ENCODE results near the gene TNFRSF4. TPM values are rescaled to one million over a fixed set of nuclear protein-coding genes. Genes with fewer than 3 reads are reported as not detected.

The TNFRSF4 gene
- total RNA-seq, 4 donors from 2014 or later: 0.69 to 1.4 TPM; not detected in 2

- DNase-seq (ENCODE audit: low spot score in 2 of 2): no peak
- intact Hi-C loops (cut with DNase I; ENCODE audit: low total_unique reads): no loop called here
- WGBS, 2 donors: 91 to 92% methylated on average over 18 of the region's 18 CpGs
- TF ChIP-seq POLR2A (IDR thresholded peaks at IDR 0.05) (no peak), CTCF (IDR thresholded peaks at IDR 0.05) (no peak)
- H3K4me3 ChIP-seq (ENCODE audit: low read depth, poor library complexity, severe bottlenecking): no peak overlapping the region
Measured at GRCh38 chr1:1259540-1259939, 45.6 kb upstream of the TNFRSF4 start.

GRCh38 chr1:1259119-1259488 is 45.2 kb upstream of the TNFRSF4 start:
- intact Hi-C loops (cut with DNase I; ENCODE audit: low total_unique reads): no loop called here
- DNase-seq (ENCODE audit: low spot score in 2 of 2): no peak
- WGBS, 2 donors: 56 to 79% methylated on average over 21 to 22 of the region's 22 CpGs
- no peak for TF ChIP-seq CTCF (IDR thresholded peaks at IDR 0.05)
- TF ChIP-seq POLR2A (IDR thresholded peaks at IDR 0.05): no peak
- H3K4me3 ChIP-seq (ENCODE audit: low read depth, poor library complexity, severe bottlenecking): no peak overlapping the region

DNA sequence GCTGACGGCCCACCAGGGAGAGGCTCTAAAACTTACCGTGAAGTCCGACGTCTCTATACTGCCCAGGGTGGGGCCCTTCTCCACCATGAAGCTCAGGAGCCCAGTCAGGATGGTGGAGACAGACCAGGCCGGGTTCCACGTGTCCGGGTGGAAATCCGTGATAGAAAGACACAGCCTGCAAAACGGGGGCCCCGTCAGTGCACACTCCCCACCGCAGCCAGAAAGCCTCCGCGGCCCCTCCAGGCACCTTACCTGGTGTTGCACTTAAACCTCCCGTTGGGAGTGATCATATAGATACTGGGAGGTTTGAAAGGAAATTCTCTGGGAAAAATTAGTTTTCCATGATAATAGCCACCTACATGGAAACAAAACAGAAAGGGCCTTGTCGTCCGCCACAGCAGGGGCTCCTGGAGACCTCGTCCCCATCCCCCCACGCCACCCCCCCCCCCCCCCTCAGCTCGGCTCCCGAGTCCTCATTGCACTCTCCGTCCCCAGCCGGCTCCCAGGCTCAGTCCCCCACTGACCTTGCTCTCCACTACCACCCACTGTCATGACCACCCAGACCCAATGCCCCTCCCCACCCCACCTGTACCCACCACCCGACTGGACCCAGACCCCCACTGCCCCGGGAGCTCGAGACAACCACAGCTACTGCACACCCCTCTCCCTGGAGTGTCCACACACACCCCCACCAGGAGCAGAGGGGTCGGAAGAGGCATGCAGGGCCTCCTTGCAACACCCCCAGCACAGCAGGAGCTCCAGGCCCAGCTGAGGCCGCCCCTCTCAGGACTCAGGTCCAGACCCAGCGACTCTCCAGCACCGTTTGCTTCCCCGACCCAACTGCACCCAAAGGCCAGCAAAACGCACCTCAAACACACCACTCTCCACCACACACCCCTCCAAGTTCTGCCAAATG is 43.3 kb upstream of the TNFRSF4 start:
- TF ChIP-seq CTCF (IDR thresholded peaks at IDR 0.05) (no peak), POLR2A (IDR thresholded peaks at IDR 0.05) (no peak)
- H3K4me3 ChIP-seq (ENCODE audit: low read depth, poor library complexity, severe bottlenecking): no peak overlapping the region
- intact Hi-C loops (cut with DNase I; ENCODE audit: low total_unique reads): no loop called here
- no peak for DNase-seq (ENCODE audit: low spot score in 2 of 2)
- WGBS, 2 donors: 88 to 91% methylated on average over 30 to 31 of the region's 31 CpGs

GRCh38 chr1:1255611-1256010 is 41.7 kb upstream of the TNFRSF4 start:
- DNase-seq (ENCODE audit: low spot score in 2 of 2): no peak
- intact Hi-C loops (cut with DNase I; ENCODE audit: low total_unique reads): no loop called here
- no peak for TF ChIP-seq CTCF (IDR thresholded peaks at IDR 0.05)
- TF ChIP-seq POLR2A (IDR thresholded peaks at IDR 0.05): no peak
- WGBS, 2 donors: 93 to 94% methylated on average over 10 of the region's 10 CpGs
- no peak overlapping the region for H3K4me3 ChIP-seq (ENCODE audit: low read depth, poor library complexity, severe bottlenecking)

GRCh38 chr1:1255078-1255477 is 41.1 kb upstream of the TNFRSF4 start:
- intact Hi-C loops (cut with DNase I; ENCODE audit: low total_unique reads): no loop called here
- H3K4me3 ChIP-seq (ENCODE audit: low read depth, poor library complexity, severe bottlenecking): no peak overlapping the region
- DNase-seq (ENCODE audit: low spot score in 2 of 2): no peak
- TF ChIP-seq CTCF (IDR thresholded peaks at IDR 0.05) (no peak), POLR2A (IDR thresholded peaks at IDR 0.05) (no peak)
- 93 to 94% methylated on average over 26 of the region's 26 CpGs for WGBS, 2 donors

GRCh38 chr1:1254667-1254998 is 40.7 kb upstream of the TNFRSF4 start:
- TF ChIP-seq POLR2A (IDR thresholded peaks at IDR 0.05): no peak
- TF ChIP-seq CTCF (IDR thresholded peaks at IDR 0.05): no peak
- intact Hi-C loops (cut with DNase I; ENCODE audit: low total_unique reads): no loop called here
- DNase-seq (ENCODE audit: low spot score in 2 of 2): no peak
- WGBS, 2 donors: 84 to 88% methylated on average over 15 to 21 of the region's 21 CpGs
- no peak overlapping the region for H3K4me3 ChIP-seq (ENCODE audit: low read depth, poor library complexity, severe bottlenecking)

All from lower leg skin (tissue), 4 donors.